Lower leg skin (tissue), 3 donors: Measurements from ENCODE around the gene ZFYVE16.

Source experiments
- CTCF ChIP-seq, 3 donors: fragments of 450-650 bp; IDR thresholded peaks; one replicate each; pipeline ENCODE4 v1.5.1; 2016; ENCODE audit warnings: antibody characterized with exemption in 3 of 3, mild to moderate bottlenecking in 3 of 3, moderate library complexity in 2 of 3
- POLR2A ChIP-seq, 2 donors: fragments of 450-650 bp; IDR thresholded peaks; one replicate each; pipeline ENCODE4 v1.6.1; 2016 to 2017; ENCODE audit warnings: antibody characterized with exemption in 2 of 2, mild to moderate bottlenecking in 1 of 2, moderate library complexity in 1 of 2

GRCh38 chr5:80439213-80439612, 31.3 kb downstream of the ZFYVE16 start:
- TF ChIP-seq CTCF (IDR thresholded peaks at IDR 0.05) (no peak), POLR2A (IDR thresholded peaks at IDR 0.05) (no peak)
